ENCODE measurements around the gene HIVEP3. TPM values are rescaled to one million over a fixed set of nuclear protein-coding genes. Genes with fewer than 3 reads are reported as not detected.

Gene HIVEP3
- total RNA-seq, 4 donors from 2014 or later, result 5.3 to 17.3 (median 9.1) TPM

- intact Hi-C loops (cut with DNase I; ENCODE audit: low total_unique reads), result no loop called here
- no peak overlapping the region for H3K4me3 ChIP-seq (ENCODE audit: low read depth, poor library complexity, severe bottlenecking)
- peak in 1 of 2 donors; percentile 46 for DNase-seq (ENCODE audit: low spot score in 2 of 2)
- WGBS, 2 donors, result 86% methylated on average over 12 of the region's 12 CpGs
- TF ChIP-seq, protein P1, sequence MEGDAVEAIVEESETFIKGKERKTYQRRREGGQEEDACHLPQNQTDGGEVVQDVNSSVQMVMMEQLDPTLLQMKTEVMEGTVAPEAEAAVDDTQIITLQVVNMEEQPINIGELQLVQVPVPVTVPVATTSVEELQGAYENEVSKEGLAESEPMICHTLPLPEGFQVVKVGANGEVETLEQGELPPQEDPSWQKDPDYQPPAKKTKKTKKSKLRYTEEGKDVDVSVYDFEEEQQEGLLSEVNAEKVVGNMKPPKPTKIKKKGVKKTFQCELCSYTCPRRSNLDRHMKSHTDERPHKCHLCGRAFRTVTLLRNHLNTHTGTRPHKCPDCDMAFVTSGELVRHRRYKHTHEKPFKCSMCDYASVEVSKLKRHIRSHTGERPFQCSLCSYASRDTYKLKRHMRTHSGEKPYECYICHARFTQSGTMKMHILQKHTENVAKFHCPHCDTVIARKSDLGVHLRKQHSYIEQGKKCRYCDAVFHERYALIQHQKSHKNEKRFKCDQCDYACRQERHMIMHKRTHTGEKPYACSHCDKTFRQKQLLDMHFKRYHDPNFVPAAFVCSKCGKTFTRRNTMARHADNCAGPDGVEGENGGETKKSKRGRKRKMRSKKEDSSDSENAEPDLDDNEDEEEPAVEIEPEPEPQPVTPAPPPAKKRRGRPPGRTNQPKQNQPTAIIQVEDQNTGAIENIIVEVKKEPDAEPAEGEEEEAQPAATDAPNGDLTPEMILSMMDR (IDR thresholded peaks at IDR 0.05), result no peak
- TF ChIP-seq POLR2A (IDR thresholded peaks at IDR 0.05), result no peak
These were observed 376.4 kb downstream of the HIVEP3 start for GRCh38 chr1:41542196-41542930.

GRCh38 chr1:41541592-41541952 lies 377.1 kb downstream of the HIVEP3 start:
- intact Hi-C loops (cut with DNase I; ENCODE audit: low total_unique reads), result no loop called here
- DNase-seq (ENCODE audit: low spot score in 2 of 2), result no peak
- TF ChIP-seq, protein P1 (IDR thresholded peaks at IDR 0.05), result no peak
- TF ChIP-seq POLR2A (IDR thresholded peaks at IDR 0.05), result no peak
- no peak overlapping the region for H3K4me3 ChIP-seq (ENCODE audit: low read depth, poor library complexity, severe bottlenecking)
- 100% methylated on average over 1 of the region's 1 CpG for WGBS, 2 donors

DNA sequence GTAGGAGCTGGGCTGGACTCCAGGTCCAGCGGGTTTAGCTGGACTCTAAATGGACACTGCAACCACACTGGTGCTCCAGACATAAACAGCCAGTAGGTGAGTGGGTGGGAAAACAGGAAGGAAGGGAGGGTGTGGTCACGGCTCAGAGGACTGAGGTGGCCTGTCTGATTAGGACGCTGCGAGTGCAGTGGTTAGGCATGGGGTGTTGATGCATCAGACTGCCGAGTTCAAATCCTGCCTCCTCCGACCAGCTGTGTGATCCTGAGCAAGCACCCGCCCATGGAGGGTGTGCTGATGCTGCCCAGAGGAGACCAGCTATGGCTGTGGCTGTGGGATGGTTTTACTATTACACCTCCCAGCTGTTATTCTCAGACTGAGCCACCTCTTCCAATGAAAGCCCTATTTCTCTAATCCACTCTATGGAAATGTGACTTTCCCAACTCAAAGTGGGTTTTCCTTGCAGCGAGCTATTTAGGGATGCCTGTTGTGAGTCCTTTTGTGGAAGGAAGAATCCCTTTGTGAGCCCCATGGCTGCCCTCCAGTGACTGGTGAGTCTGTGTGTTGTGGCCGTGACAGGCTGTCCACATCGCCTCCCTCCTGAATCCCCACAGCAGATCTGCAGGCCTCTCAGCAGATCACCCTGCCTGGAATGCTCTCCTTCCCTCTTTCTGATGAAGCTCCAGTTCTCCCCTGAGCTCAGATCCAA lies 377.7 kb downstream of the HIVEP3 start:
- no peak overlapping the region for H3K4me3 ChIP-seq (ENCODE audit: low read depth, poor library complexity, severe bottlenecking)
- peak in 1 of 2 donors; percentile 45 for DNase-seq (ENCODE audit: low spot score in 2 of 2)
- no peak for TF ChIP-seq POLR2A (IDR thresholded peaks at IDR 0.05)
- intact Hi-C loops (cut with DNase I; ENCODE audit: low total_unique reads), result no loop called here
- 72 to 78% methylated on average over 10 of the region's 10 CpGs for WGBS, 2 donors

DNA sequence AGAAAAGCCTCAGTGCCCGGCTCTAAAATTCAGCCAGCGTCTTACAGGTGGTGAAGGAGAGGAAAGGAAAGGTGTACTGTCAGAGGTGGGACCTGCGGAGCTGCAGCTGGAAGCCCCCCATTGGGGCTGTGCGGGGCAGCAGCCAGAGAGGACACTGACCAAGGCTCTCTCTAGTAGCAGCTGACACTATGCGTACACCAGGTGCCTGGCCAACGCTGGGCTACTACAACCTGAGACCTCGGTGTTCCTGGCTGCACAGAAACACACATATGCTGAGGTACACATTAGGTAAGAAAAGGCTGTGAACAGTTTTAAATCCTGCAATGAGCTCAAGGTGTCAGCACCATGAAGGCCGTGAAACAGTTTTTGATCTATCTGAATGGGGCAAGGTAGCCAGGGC lies 378.7 kb downstream of the HIVEP3 start:
- intact Hi-C loops (cut with DNase I; ENCODE audit: low total_unique reads), result no loop called here
- DNase-seq (ENCODE audit: low spot score in 2 of 2), result peak in 1 of 2 donors; percentile 53
- TF ChIP-seq, protein P1 (IDR thresholded peaks at IDR 0.05), result no peak
- no peak for TF ChIP-seq POLR2A (IDR thresholded peaks at IDR 0.05)
- no peak overlapping the region for H3K4me3 ChIP-seq (ENCODE audit: low read depth, poor library complexity, severe bottlenecking)
- 94% methylated on average over 8 of the region's 8 CpGs for WGBS, 2 donors

- no peak overlapping the region for H3K4me3 ChIP-seq (ENCODE audit: low read depth, poor library complexity, severe bottlenecking)
- DNase-seq (ENCODE audit: low spot score in 2 of 2), result peak in 1 of 2 donors; percentile 61
- intact Hi-C loops (cut with DNase I; ENCODE audit: low total_unique reads), result no loop called here
- WGBS, 2 donors, result 77 to 93% methylated on average over 6 of the region's 6 CpGs
- TF ChIP-seq POLR2A (IDR thresholded peaks at IDR 0.05), result no peak
These were observed 379.3 kb downstream of the HIVEP3 start for GRCh38 chr1:41539418-41539805.

- DNase-seq (ENCODE audit: low spot score in 2 of 2), result peak in 1 of 2 donors; percentile 64
- no peak overlapping the region for H3K4me3 ChIP-seq (ENCODE audit: low read depth, poor library complexity, severe bottlenecking)
- WGBS, 2 donors, result 86 to 90% methylated on average over 9 of the region's 9 CpGs
- TF ChIP-seq, protein P1 (IDR thresholded peaks at IDR 0.05), result no peak
- no peak for TF ChIP-seq POLR2A (IDR thresholded peaks at IDR 0.05)
- intact Hi-C loops (cut with DNase I; ENCODE audit: low total_unique reads), result no loop called here
These were observed 379.8 kb downstream of the HIVEP3 start for GRCh38 chr1:41538741-41539417.

All from lower leg skin (tissue), 4 donors.